HG02798 (cell line): ENCODE data around the gene ADCY3.

Source experiments
- ATAC-seq: cut with Tn5 transposase; IDR thresholded peaks from one replicate; pipeline ENCODE4 v1.9.1; 2021; ENCODE audit warnings: mild to moderate bottlenecking; ENCODE audit not compliant: unreplicated experiment, poor library complexity

Gene ADCY3

GRCh38 chr2:24834733-24835395 is 85.2 kb downstream of the ADCY3 start:
- ATAC-seq = no peak

DNA sequence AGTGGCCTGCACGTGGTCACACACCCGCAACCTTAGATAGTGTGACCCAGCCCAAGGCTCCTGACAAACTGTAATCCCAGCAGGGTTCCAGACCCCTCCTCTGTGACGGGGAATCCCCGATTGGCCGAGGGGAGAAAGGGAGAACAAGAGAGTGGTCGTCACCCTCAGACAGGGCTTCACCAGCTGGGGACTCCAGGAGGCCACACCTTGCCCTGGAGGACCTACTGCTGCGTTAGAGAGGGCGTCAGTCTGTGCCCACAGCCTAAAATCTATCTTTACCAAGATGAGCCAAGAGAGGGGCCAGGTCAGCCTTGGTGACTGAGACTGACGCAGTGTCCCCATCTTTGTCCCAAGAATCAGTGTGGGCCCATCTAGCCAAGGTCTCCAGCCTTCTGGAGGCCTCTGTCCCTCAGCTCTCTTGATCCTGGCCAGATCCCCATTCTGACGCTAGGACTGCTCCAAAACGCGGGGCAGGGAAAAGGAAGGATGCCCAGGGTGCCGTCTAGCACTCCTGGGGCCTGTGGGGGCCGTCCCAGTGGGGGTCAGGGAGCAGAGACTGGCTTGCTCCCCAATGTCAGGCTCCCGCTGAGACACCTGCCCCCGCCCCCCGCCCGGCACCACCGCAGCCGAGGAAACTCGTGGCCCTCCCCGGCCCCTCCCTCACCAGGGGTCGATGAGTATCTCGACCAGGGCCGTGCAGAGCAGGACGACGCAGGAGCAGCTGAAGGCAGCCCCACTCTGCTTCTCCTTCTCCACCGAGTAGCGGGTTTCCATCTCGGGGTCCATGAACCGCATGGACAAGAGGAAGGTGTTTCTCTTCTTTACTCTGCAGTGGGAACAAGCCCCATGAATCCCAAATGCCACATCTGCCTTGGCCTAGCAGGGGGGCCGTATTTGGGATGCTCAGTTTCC is 86.0 kb downstream of the ADCY3 start:
- ATAC-seq = no peak

DNA sequence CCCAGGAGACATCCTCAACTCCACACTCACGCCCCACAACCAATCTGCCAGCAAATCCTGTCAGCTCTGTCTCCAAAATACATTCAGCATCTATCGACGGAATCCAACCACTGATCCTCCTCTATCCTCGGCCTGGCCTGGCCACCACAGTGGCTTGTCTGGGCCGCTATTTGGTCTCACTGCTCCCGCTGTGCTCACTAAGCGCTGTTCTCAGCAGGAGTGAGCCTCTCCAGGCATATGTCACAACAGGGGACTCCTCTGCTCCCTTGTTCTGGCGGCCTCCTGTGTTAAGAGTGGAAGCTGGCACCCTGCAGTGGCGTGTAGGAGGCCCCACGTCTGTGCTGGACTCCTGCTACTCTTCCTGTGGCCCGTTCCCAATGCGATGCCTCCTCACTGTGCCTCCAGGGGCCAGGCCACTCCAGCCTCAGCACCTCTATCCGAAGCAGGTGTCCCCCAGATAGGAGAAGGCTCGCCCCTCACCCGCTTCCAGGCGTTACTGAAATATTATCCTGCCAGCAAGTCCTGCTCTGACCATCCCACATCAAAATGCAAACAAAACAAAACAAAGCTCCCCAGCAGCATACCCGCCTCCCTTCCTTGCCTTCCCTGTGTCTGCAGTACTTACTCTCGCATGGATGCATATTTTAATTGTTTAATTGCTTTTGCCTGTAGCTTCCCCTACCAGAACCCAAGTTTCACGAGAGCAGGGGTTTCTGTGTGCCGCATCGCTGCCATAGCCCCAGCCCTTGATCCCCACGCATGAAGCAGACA is 86.9 kb downstream of the ADCY3 start:
- ATAC-seq = no peak

GRCh38 chr2:24832521-24832920 is 87.5 kb downstream of the ADCY3 start:
- no peak for ATAC-seq

DNA sequence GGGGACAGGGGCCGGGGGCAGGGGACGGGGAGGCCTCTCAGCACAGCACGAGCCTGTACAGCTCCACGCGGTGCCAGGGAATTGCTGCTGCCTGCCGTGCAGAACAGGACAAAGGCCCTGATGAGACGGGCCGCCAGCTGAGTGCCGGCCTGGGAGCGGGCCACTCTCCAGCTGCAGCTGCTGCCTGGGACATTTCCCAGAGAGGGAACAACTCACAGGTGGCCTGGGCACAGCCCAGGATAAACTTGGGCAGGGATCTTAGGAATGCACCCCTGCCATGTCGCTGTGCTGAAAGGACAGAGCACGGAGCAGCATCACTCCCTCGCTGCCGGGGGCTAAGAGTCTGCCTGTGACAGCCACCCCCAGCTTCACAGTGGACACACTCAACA is 88.0 kb downstream of the ADCY3 start:
- ATAC-seq = no peak

GRCh38 chr2:24831221-24832072 is 88.6 kb downstream of the ADCY3 start:
- no peak for ATAC-seq

DNA sequence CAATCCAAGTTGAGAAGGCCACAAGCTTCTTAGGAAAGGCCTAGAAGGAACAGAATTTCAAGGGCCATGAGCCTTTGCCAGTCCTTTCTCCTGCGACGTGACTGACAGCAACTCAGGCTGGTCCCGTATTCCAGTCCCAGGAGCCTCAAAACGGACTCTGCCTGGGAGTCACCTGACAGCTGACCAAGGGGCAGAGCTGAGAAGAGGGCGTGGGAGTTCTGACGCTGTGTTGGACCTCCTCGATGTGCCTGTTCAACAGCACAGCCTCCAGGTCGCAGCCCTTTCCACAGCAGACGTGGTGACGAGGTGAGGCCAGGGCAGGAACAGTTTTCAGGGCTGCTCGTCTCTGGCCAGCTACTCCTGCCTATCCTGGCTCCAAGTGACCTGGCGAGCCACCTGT is 89.3 kb downstream of the ADCY3 start:
- no peak for ATAC-seq

DNA sequence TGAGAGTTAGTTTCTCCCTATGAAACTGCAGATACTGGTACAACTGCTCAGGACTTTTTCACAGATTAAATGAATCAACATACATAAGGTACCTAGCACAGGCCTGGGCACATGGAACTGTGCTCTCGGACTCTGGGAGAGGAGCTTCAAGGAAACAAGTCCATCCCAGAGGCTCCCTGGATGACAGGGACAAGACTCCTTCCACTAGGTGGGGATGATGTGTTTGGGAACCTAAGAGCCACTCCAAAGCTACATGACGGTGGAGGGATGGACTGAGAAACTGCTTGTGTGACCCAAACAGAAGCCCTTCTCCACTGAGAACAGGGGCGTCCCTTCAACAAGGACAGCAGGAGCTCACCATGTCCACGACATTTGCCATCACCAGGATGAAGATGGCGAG is 89.7 kb downstream of the ADCY3 start:
- ATAC-seq = no peak

- ATAC-seq = no peak
Measured at GRCh38 chr2:24828238-24828996, 91.6 kb downstream of the ADCY3 start.

GRCh38 chr2:24827321-24828237 is 92.5 kb downstream of the ADCY3 start:
- ATAC-seq = peak; percentile 80

DNA sequence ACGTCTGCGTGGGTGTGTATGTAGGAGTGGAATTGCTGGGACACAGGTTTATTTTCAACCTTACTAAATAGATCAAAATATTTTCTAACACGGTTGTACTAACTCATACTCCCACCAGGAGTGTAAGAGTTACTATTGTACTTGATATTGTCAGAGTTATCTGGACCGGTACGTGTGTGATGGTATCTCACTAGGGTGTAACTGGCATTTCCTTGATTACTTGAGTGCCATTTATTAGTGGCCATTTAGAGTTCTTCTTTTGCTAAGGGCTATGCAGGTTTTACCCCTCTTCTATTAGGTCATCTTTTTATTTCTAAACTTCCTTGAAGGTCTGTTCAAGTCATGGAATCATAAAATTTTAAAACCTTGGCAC is 93.3 kb downstream of the ADCY3 start:
- no peak for ATAC-seq

DNA sequence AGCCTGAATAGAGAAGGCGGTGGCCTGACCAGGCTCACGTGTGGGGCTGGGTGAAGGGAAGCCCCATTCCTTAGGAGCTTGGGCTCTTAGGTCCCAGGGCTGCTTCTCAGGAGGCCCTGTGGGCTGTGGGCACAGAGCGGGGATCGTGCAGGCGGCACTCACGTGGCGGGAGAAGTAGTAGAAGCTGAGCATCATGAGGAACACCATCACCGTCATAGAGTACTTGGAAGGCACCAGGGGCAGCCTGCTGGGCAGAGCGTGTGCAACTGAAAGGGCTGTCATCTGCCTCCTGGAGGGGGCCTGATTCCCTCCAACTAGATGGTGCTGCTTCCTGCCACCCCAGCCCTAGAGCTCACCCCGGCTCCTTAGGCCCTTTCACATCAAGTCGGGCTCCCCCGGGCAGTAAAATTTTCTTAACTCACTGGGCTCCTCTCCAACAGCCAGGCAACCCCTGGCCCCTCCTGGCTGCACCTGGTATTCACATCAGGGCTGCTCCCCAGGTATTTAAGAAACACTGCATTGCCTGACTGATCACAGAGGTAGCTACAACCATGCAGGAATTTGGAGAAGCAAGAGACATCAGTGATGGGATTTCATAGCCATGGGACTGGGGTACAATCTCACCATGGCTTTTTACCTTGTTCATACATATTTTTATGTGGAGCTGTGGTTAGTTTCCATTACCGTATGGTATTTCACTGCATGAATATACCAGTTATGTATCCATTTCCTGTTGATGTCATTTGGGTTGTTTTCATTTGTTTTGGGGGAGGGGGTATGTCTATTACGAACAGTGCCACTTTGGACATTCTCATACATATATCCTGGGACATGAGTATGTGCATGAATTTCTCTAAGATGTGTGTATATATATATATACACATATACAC is 93.9 kb downstream of the ADCY3 start:
- no peak for ATAC-seq

- ATAC-seq = no peak
Measured at GRCh38 chr2:24824966-24825882, 94.8 kb downstream of the ADCY3 start.

- ATAC-seq = no peak
Measured at GRCh38 chr2:24824071-24824588, 95.9 kb downstream of the ADCY3 start.

DNA sequence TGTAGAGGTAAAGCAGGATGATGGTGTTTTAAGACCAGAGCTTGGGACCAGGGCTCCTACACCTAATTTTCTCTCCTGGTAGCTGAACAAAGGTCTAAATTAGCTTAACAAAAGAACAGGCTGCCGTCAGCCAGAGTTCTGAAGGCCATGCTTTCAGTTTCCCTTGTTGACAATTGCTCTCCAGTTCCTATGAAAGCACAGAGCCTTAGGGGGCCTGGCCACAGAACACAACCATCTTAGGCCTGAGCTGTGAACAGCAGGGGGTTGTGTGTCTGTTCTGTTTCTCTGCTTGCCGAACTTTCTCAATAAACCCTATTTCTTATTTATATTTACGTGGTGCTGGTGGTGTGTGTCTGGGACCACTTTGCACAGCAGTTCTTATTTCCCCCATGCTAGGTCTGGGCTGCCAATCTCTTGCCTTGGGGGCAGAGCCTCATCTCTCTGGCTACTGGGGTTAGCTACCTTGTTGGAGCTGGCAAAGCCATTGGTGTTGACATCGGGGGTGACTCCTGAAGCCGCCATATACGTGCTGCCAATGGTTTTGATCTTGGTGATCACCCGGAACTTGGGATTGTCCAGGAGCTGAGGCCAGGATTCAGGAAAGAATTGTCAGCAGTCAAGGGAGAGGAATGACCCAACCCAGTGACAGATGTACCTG is 97.9 kb downstream of the ADCY3 start:
- no peak for ATAC-seq

GRCh38 chr2:24821433-24821891 is 98.6 kb downstream of the ADCY3 start:
- no peak for ATAC-seq
